WTC11 (cell line): ENCODE data around the gene JAKMIP1. TPM values are rescaled to one million over a fixed set of nuclear protein-coding genes. Genes with fewer than 3 reads are reported as not detected.
"Not testable (repeated sequence)": the region's sequence is repeated elsewhere in the genome, so short reads cannot be mapped to it uniquely, and the experiment has no call there.

Experiments used
- ATAC-seq: fragments of 200-7000 bp; cut with Tn5 transposase; 2 replicates; pipeline ENCODE4 v1.10.0; 2021; ENCODE audit warnings: mild to moderate bottlenecking, moderate library complexity
- CTCF ChIA-PET: fragments of 300-600 bp; sonication (Branson Sonifier 250); formaldehyde crosslinking; loops from one replicate; lab custom pipeline; 2021; ENCODE audit warnings: antibody characterized with exemption; lab: Charles Lee
- POLR2A ChIA-PET: fragments of 350-600 bp; sonication (Branson Sonifier 250); formaldehyde crosslinking; loops from one replicate; lab custom pipeline; 2021; ENCODE audit warnings: antibody characterized with exemption; lab: Charles Lee
- DNase-seq: peaks from one replicate; pipeline ENCODE4 v3.0.0; 2021; ENCODE audit warnings: low spot score
- H3K27ac Mint-ChIP-seq: 2 replicates; pipeline ENCODE4 v1.8.0; 2021; ENCODE audit warnings: mixed read lengths
- H3K27me3 Mint-ChIP-seq: 2 replicates; pipeline ENCODE4 v1.8.0; 2021; ENCODE audit warnings: low read depth, mild to moderate bottlenecking, moderate library complexity, mixed read lengths
- H3K36me3 Mint-ChIP-seq: 2 replicates; pipeline ENCODE4 v1.8.0; 2021; ENCODE audit warnings: mixed read lengths
- H3K4me1 Mint-ChIP-seq: 2 replicates; pipeline ENCODE4 v1.8.0; 2022; ENCODE audit warnings: mixed read lengths
- H3K4me3 Mint-ChIP-seq: 2 replicates; pipeline ENCODE4 v1.8.0; 2021; ENCODE audit warnings: mild to moderate bottlenecking, moderate library complexity, mixed read lengths
- H3K9me3 Mint-ChIP-seq: 2 replicates; pipeline ENCODE4 v1.8.0; 2021; ENCODE audit warnings: mixed read lengths
- CREB1 ChIP-seq: sonication (generic); formaldehyde crosslinking; IDR thresholded peaks from 2 replicates; pipeline ENCODE4 v1.8.0; 2023; ENCODE audit warnings: mild to moderate bottlenecking, missing genetic modification reagents
- EMX1 ChIP-seq: fragments of 250-450 bp; sonication (Bioruptor Pico); IDR thresholded peaks from 2 replicates; pipeline ENCODE4 v1.8.0; 2021; ENCODE audit warnings: mild to moderate bottlenecking
- JUN ChIP-seq: sonication (generic); formaldehyde crosslinking; IDR thresholded peaks from 2 replicates; pipeline ENCODE4 v1.8.0; 2023; ENCODE audit warnings: mild to moderate bottlenecking, missing genetic modification reagents
- KAT7 ChIP-seq: sonication (generic); formaldehyde crosslinking; IDR thresholded peaks from 2 replicates; pipeline ENCODE4 v1.8.1; 2023; ENCODE audit warnings: missing genetic modification reagents, mild to moderate bottlenecking, borderline replicate concordance
- MYBL2 ChIP-seq: sonication (generic); formaldehyde crosslinking; IDR thresholded peaks from 2 replicates; pipeline ENCODE4 v1.8.1; 2023; ENCODE audit warnings: mild to moderate bottlenecking, moderate library complexity, missing genetic modification reagents
- NR2C2 ChIP-seq: sonication (generic); formaldehyde crosslinking; IDR thresholded peaks from 2 replicates; pipeline ENCODE4 v1.8.0; 2022; ENCODE audit warnings: mild to moderate bottlenecking, missing genetic modification reagents
- PRRX2 ChIP-seq: fragments of 250-450 bp; sonication (Bioruptor Pico); IDR thresholded peaks from 2 replicates; pipeline ENCODE4 v1.8.0; 2021; ENCODE audit warnings: mild to moderate bottlenecking
- RELA ChIP-seq: sonication (generic); formaldehyde crosslinking; IDR thresholded peaks from 2 replicates; pipeline ENCODE4 v1.8.1; 2022; ENCODE audit warnings: missing genetic modification reagents, mild to moderate bottlenecking, borderline replicate concordance
- SMAD3 ChIP-seq: sonication (generic); formaldehyde crosslinking; IDR thresholded peaks from 2 replicates; pipeline ENCODE4 v1.8.0; 2022; ENCODE audit warnings: missing genetic modification reagents, mild to moderate bottlenecking, borderline replicate concordance
- SOX15 ChIP-seq: fragments of 250-450 bp; sonication (Bioruptor Pico); IDR thresholded peaks from 2 replicates; pipeline ENCODE4 v1.9.0; 2021; ENCODE audit warnings: mild to moderate bottlenecking
- ZBTB21 ChIP-seq: sonication (generic); formaldehyde crosslinking; IDR thresholded peaks from 2 replicates; pipeline ENCODE4 v1.8.1; 2023; ENCODE audit warnings: mild to moderate bottlenecking, missing genetic modification reagents, borderline replicate concordance
- ZNF121 ChIP-seq: sonication (generic); formaldehyde crosslinking; IDR thresholded peaks from 2 replicates; pipeline ENCODE4 v1.8.0; 2023; ENCODE audit warnings: missing genetic modification reagents
- ZNF219 ChIP-seq: sonication (generic); formaldehyde crosslinking; IDR thresholded peaks from 2 replicates; pipeline ENCODE4 v1.8.0; 2023; ENCODE audit warnings: missing genetic modification reagents, mild to moderate bottlenecking, borderline replicate concordance
- ZNF317 ChIP-seq: sonication (generic); formaldehyde crosslinking; IDR thresholded peaks from 2 replicates; pipeline ENCODE4 v1.8.1; 2023; ENCODE audit warnings: low read depth, mild to moderate bottlenecking, moderate library complexity, missing genetic modification reagents, borderline replicate concordance
- ZNF416 ChIP-seq: fragments of 250-450 bp; sonication (Bioruptor Pico); IDR thresholded peaks from 2 replicates; pipeline ENCODE4 v1.9.0; 2021; ENCODE audit warnings: mild to moderate bottlenecking, inconsistent platforms
- total RNA-seq: library from RNA; stranded (reverse); gene quantifications from 3 replicates; pipeline ENCODE4 v1.2.3, GENCODE V29; 2021
- TF ChIP-seq, protein P1 (sequence below): sonication (generic); formaldehyde crosslinking; IDR thresholded peaks from 2 replicates; pipeline ENCODE4 v1.8.1; 2022; ENCODE audit warnings: mild to moderate bottlenecking, missing genetic modification reagents, moderate library complexity, borderline replicate concordance
- TF ChIP-seq, protein P2 (sequence below): sonication (generic); formaldehyde crosslinking; IDR thresholded peaks from 2 replicates; pipeline ENCODE4 v1.8.1; 2022; ENCODE audit warnings: low read depth, missing genetic modification reagents, borderline replicate concordance
- TF ChIP-seq, protein P3 (sequence below): sonication (generic); formaldehyde crosslinking; IDR thresholded peaks from 2 replicates; pipeline ENCODE4 v1.8.0; 2022; ENCODE audit warnings: mild to moderate bottlenecking, missing genetic modification reagents
- TF ChIP-seq, protein P4 (sequence below): sonication (generic); formaldehyde crosslinking; IDR thresholded peaks from 2 replicates; pipeline ENCODE4 v1.8.1; 2022; ENCODE audit warnings: missing genetic modification reagents, borderline replicate concordance
- TF ChIP-seq, protein P5 (sequence below): sonication (generic); formaldehyde crosslinking; IDR thresholded peaks from 2 replicates; pipeline ENCODE4 v1.8.0; 2022; ENCODE audit warnings: mild to moderate bottlenecking, missing genetic modification reagents
- TF ChIP-seq, protein P6 (sequence below): fragments of 250-450 bp; sonication (Bioruptor Pico); IDR thresholded peaks from 2 replicates; pipeline ENCODE4 v1.9.0; 2021; ENCODE audit warnings: moderate library complexity, mild to moderate bottlenecking, inconsistent platforms, borderline replicate concordance
- TF ChIP-seq, protein P7 (sequence below): sonication (generic); formaldehyde crosslinking; IDR thresholded peaks from 2 replicates; pipeline ENCODE4 v1.8.0; 2023; ENCODE audit warnings: mild to moderate bottlenecking, missing genetic modification reagents

JAKMIP1 gene
- total RNA-seq, 1 experiment from 2014 or later: 4.0 TPM

DNA sequence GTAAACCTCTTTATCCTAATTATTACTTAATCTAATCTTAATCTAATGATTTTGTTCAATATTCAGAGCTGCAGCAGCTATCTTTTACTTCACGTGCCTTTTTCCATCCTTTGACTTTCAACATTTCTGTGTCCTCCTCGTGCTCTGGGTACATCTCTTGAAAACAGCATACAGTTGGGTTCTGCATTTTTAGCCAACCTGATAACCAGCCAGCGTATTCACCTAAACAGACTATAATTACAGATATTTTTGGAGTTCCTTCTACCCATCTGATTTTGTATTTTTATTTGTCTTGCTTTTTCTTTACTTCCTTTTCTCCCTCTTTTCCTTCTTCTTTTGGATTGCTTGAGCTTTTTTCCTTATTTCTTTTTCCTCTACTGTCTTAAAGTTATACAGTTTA is 16.2 kb upstream of the JAKMIP1 start (continued):
- TF ChIP-seq, protein P1, sequence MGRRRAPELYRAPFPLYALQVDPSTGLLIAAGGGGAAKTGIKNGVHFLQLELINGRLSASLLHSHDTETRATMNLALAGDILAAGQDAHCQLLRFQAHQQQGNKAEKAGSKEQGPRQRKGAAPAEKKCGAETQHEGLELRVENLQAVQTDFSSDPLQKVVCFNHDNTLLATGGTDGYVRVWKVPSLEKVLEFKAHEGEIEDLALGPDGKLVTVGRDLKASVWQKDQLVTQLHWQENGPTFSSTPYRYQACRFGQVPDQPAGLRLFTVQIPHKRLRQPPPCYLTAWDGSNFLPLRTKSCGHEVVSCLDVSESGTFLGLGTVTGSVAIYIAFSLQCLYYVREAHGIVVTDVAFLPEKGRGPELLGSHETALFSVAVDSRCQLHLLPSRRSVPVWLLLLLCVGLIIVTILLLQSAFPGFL (CRISPR knock-in tag): no peak
- TF ChIP-seq ZNF416 (CRISPR knock-in tag) (no peak), ZNF121 (CRISPR knock-in tag) (no peak), SMAD3 (no peak)

DNA sequence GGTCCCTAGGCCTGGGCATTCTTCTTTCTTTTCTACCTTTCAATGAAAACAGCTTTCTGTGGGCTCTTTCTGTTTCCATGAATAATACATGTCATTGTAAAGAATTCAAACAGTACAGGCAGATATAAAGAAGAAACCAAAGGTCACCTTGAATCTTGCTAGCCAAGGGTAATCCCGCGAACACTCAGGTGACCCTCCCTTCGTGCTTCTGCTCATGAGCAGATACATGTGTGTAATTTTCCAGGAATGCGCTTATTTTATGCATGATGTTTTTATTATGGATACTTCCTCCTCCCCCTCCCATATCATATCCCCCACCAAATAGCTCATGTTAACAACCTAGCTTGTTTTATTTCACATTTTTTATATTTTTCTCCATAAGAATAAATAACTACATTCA is 9.6 kb upstream of the JAKMIP1 start:
- POLR2A ChIA-PET: interaction anchor here (0.6 kb wide), 2 partner anchors 213 to 1073 kb away, joined by 3 to 4 read pairs; no protein-coding TSS in a partner anchor
- CTCF ChIA-PET: interaction anchor here (1.5 kb wide), 1 partner anchor 10 kb away, joined by 4 read pairs; no protein-coding TSS in a partner anchor
- TF ChIP-seq, protein P2, sequence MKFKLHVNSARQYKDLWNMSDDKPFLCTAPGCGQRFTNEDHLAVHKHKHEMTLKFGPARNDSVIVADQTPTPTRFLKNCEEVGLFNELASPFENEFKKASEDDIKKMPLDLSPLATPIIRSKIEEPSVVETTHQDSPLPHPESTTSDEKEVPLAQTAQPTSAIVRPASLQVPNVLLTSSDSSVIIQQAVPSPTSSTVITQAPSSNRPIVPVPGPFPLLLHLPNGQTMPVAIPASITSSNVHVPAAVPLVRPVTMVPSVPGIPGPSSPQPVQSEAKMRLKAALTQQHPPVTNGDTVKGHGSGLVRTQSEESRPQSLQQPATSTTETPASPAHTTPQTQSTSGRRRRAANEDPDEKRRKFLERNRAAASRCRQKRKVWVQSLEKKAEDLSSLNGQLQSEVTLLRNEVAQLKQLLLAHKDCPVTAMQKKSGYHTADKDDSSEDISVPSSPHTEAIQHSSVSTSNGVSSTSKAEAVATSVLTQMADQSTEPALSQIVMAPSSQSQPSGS (CRISPR knock-in tag): no peak
- TF ChIP-seq, protein P3, sequence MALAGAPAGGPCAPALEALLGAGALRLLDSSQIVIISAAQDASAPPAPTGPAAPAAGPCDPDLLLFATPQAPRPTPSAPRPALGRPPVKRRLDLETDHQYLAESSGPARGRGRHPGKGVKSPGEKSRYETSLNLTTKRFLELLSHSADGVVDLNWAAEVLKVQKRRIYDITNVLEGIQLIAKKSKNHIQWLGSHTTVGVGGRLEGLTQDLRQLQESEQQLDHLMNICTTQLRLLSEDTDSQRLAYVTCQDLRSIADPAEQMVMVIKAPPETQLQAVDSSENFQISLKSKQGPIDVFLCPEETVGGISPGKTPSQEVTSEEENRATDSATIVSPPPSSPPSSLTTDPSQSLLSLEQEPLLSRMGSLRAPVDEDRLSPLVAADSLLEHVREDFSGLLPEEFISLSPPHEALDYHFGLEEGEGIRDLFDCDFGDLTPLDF (CRISPR knock-in tag): no peak
- no peak for TF ChIP-seq MYBL2 (CRISPR knock-in tag)
- TF ChIP-seq, protein P4, sequence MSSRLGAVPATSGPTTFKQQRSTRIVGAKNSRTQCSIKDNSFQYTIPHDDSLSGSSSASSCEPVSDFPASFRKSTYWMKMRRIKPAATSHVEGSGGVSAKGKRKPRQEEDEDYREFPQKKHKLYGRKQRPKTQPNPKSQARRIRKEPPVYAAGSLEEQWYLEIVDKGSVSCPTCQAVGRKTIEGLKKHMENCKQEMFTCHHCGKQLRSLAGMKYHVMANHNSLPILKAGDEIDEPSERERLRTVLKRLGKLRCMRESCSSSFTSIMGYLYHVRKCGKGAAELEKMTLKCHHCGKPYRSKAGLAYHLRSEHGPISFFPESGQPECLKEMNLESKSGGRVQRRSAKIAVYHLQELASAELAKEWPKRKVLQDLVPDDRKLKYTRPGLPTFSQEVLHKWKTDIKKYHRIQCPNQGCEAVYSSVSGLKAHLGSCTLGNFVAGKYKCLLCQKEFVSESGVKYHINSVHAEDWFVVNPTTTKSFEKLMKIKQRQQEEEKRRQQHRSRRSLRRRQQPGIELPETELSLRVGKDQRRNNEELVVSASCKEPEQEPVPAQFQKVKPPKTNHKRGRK (CRISPR knock-in tag): no peak
- no peak for TF ChIP-seq EMX1 (CRISPR knock-in tag)
- no peak for TF ChIP-seq SOX15 (CRISPR knock-in tag)
- TF ChIP-seq ZNF219 (CRISPR knock-in tag): no peak
- no peak for TF ChIP-seq PRRX2 (CRISPR knock-in tag)
- TF ChIP-seq CREB1: no peak
- no peak for TF ChIP-seq RELA (CRISPR knock-in tag)
- TF ChIP-seq, protein P5, sequence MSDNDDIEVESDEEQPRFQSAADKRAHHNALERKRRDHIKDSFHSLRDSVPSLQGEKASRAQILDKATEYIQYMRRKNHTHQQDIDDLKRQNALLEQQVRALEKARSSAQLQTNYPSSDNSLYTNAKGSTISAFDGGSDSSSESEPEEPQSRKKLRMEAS (CRISPR knock-in tag): no peak
- no peak for TF ChIP-seq ZNF416 (CRISPR knock-in tag)
- no peak for TF ChIP-seq KAT7 (CRISPR knock-in tag)
- TF ChIP-seq, protein P6, sequence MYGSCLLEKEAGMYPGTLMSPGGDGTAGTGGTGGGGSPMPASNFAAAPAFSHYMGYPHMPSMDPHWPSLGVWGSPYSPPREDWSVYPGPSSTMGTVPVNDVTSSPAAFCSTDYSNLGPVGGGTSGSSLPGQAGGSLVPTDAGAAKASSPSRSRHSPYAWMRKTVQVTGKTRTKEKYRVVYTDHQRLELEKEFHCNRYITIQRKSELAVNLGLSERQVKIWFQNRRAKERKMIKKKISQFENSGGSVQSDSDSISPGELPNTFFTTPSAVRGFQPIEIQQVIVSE (CRISPR knock-in tag): no peak
- no peak for TF ChIP-seq ZBTB21 (CRISPR knock-in tag)
- no peak for TF ChIP-seq ZNF317
- no peak for TF ChIP-seq JUN (CRISPR knock-in tag)
- no peak for TF ChIP-seq NR2C2
- TF ChIP-seq, protein P7, sequence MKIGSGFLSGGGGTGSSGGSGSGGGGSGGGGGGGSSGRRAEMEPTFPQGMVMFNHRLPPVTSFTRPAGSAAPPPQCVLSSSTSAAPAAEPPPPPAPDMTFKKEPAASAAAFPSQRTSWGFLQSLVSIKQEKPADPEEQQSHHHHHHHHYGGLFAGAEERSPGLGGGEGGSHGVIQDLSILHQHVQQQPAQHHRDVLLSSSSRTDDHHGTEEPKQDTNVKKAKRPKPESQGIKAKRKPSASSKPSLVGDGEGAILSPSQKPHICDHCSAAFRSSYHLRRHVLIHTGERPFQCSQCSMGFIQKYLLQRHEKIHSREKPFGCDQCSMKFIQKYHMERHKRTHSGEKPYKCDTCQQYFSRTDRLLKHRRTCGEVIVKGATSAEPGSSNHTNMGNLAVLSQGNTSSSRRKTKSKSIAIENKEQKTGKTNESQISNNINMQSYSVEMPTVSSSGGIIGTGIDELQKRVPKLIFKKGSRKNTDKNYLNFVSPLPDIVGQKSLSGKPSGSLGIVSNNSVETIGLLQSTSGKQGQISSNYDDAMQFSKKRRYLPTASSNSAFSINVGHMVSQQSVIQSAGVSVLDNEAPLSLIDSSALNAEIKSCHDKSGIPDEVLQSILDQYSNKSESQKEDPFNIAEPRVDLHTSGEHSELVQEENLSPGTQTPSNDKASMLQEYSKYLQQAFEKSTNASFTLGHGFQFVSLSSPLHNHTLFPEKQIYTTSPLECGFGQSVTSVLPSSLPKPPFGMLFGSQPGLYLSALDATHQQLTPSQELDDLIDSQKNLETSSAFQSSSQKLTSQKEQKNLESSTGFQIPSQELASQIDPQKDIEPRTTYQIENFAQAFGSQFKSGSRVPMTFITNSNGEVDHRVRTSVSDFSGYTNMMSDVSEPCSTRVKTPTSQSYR: no peak
- ATAC-seq (no peak), DNase-seq (no peak)
- Mint-ChIP-seq H3K9me3 (no peaks in the 10 kb centered on the region), H3K27me3 (peaks cover 14% of the 10 kb centered on the region), H3K36me3 (no peaks in the 10 kb centered on the region), H3K4me3 (no peak overlapping the region), H3K4me1 (0 out of 2 replicates have a peak, but pooled peaks cover 3% of the 10 kb centered on the region), H3K27ac (no peak overlapping the region)

DNA sequence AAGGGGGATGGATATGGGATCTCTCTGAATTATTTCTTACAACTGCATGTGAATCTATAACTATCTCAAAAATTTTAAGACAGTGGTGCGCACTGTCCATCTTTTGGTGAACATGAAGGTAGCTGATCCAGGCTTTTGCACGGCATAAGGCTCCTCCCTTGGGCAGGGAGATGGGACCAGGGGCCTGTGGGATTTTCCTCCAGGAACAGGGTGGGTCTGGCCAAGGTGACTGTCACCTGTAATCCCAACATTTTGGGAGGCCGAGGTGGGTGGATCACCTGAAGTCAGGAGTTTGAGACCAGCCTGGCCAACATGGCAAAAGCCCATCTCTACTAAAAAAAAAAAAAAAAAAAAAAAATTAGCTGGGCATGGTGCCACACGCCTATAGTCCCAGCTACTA is 8.9 kb upstream of the JAKMIP1 start:
- H3K9me3 Mint-ChIP-seq, H3K36me3 Mint-ChIP-seq, H3K4me3 Mint-ChIP-seq, H3K27ac Mint-ChIP-seq, DNase-seq, ATAC-seq, H3K4me1 Mint-ChIP-seq: not testable (repeated sequence)
- ChIA-PET POLR2A (interaction anchor here (0.6 kb wide), 1 partner anchor 213 kb away, joined by 4 read pairs; no protein-coding TSS in a partner anchor), CTCF (interaction anchor here (1.5 kb wide), 1 partner anchor 10 kb away, joined by 4 read pairs; no protein-coding TSS in a partner anchor)
- H3K27me3 Mint-ChIP-seq: peaks cover 15% of the 10 kb centered on the region
